ENCODE measurements around the gene ITGA7.

ITGA7 gene

DNA sequence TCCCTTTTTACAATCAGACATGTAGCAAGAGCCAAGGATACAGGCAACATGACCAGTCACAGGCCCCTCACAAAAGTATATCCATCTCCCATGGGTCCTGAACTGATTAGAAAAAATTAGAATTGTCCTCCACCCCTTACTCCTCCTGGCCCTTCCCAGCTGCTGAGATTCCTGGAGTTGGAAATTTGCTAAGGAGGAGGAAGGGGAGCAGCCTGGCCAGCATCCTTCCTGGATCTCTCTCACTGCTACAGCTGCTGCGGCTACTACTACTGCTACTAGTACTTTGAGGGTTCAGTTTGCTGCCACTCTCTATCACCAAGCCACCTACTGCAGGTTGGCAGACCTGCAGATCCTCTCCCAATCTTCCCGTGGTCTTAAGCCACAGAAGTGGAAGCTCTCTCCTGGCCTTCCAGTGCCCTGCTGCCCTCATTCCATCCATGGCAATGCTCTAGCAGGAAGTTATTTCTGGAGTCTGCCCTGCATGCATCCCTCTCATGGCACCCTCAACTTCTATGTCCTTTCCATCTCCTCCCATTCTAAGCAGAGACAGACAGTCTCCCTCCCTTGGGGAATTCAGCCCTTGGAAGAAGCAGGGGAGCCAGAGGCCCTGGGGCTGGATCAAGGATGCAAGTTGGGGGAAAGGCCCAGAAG lies 1.0 kb downstream of the ITGA7 start:
- DNase-seq (no peak), ATAC-seq (replicated peaks) (no peak)
- Mint-ChIP-seq H3K27ac (peak overlapping the region; percentile 6 to 68), H3K36me3 (ENCODE audit: insufficient read depth) (no peaks in the 10 kb centered on the region), H3K9me3 (no peaks in the 10 kb centered on the region), H3K4me3 (peak overlapping the region; percentile 79 to 85), H3K4me1 (ENCODE audit: low read depth in 2 of 2) (peaks cover 15 to 19% of the 10 kb centered on the region in 2 donors), H3K27me3 (peaks cover 32 to 52% of the 10 kb centered on the region in 2 donors)

DNA sequence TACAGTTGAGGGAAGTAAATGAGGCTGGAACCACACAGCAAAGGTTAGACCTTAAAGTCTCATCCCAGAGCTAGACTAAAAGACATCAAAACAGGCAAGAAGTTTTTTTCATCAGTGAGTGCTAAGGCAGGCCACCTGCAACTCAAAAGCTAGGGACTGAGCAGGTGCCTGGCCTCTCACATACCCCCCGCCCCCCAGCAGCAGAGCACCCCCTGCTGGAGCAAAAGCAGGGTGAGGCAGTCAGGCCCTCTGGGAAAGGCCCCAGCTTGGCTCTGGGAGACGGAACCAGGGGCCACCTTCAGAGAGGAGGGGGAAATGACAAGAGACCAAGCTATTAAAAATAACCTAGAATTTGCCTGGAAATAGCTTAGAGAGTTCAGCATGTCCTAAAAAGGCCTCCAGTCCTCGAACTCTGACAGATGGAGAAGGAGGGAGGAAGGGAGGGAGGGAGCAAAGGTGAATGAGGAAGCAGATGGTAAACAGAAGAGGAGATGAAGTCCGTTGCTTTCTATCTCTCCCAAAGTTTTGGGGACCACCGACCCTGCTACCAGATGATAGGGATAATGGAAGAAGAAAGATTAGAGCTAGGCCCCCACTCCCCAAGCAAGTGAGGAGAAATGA lies 1.8 kb downstream of the ITGA7 start:
- peaks cover 32 to 50% of the 10 kb centered on the region in 2 donors for H3K27me3 Mint-ChIP-seq
- ATAC-seq (replicated peaks) = peak; percentile 41
- H3K27ac Mint-ChIP-seq = no peak overlapping the region
- no peak for DNase-seq
- no peaks in the 10 kb centered on the region for H3K36me3 Mint-ChIP-seq (ENCODE audit: insufficient read depth)
- H3K4me3 Mint-ChIP-seq = no peak overlapping the region
- H3K9me3 Mint-ChIP-seq = no peaks in the 10 kb centered on the region
- peaks cover 15 to 19% of the 10 kb centered on the region in 2 donors for H3K4me1 Mint-ChIP-seq (ENCODE audit: low read depth in 2 of 2)

DNA sequence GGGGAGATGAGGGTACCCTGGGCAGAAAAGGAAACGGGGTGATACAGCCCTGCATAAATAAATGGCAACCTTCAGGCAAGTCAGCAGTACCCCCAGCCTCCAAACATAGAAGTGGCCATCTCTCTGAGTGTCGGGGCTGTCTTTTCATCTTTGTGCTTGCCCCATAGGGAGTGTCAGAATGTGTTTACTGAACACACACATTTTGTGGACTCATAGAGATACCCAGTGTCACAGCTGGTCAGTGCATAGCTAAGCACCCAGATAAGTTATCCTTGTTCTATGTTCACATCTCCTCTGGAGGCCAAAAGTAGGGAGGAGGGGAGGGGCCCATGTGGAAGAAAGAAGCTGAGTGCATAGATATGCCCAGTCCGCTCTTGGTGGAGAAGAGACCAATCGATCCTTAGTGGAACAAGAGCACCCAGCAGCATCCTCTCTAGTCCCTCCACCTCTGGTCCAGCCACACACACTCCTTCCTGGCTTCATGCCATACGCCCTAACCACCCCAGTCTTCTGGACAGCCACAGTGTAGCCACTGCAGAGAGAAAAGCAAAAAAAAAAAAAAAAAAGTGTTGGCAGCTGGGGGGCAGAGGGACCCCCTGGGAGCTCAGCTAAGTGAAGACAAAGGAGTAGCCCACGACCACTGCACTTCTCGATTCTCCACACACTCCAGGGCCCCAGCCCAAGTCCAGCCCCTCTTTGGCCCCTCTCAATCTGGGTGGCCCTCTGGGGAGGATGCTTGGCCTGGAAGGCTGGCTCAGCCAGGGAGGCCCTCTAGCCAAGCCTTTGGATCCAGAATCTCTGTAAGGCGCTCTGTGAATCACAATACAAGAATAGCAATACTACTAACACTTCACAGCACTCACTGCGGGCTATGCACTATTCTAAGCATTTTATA lies 2.6 kb downstream of the ITGA7 start:
- DNase-seq = no peak
- ATAC-seq (replicated peaks) = no peak
- no peaks in the 10 kb centered on the region for H3K9me3 Mint-ChIP-seq
- peaks cover 15 to 19% of the 10 kb centered on the region in 2 donors for H3K4me1 Mint-ChIP-seq (ENCODE audit: low read depth in 2 of 2)
- H3K27me3 Mint-ChIP-seq = peaks cover 32 to 49% of the 10 kb centered on the region in 2 donors
- no peak overlapping the region for H3K4me3 Mint-ChIP-seq
- no peak overlapping the region for H3K27ac Mint-ChIP-seq
- H3K36me3 Mint-ChIP-seq (ENCODE audit: insufficient read depth) = no peaks in the 10 kb centered on the region

DNA sequence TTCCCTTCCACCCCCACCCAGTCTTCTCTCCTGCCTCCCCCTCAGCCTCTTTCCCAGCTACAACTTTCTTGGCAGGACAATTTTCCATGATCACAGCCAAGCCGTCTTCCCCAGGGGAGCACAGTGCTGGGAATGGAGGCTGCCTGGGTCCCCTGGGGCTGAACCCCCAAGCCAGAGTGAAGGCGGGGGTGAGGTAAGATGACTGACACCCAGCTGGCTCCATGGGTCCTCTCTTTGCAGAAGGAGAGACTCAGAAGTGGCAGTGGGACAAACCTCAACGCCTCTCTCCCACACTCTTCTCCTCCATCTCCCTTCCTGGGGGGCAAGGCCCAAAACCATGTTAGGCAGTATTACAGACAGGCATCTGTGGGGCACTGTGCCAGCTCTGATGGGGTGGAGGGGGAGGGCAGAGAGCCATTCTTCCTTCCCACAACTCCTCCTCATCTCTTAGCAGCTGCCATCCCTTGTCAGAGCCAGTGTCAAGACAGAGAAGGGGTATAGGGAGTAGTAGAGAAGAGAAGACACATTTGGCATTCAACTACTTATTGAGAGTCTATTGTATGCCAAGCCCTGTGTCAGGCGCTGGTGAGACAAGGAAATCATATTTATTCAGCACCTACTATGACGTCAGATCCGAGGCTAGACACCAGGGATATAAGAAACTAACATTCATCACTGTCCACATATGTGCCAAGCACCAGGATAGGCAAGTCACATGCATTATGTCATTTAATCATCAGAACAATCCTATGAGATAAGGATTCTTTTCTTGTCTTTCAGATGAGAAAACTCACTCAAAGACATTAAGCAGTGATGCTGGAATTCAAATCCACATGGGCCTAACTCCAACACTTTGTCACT lies 3.6 kb downstream of the ITGA7 start:
- no peak for ATAC-seq (replicated peaks)
- H3K4me3 Mint-ChIP-seq = no peak overlapping the region
- H3K9me3 Mint-ChIP-seq = no peaks in the 10 kb centered on the region
- DNase-seq = no peak
- H3K4me1 Mint-ChIP-seq (ENCODE audit: low read depth in 2 of 2) = peaks cover 15 to 18% of the 10 kb centered on the region in 2 donors
- peaks cover 29 to 46% of the 10 kb centered on the region in 2 donors for H3K27me3 Mint-ChIP-seq
- no peaks in the 10 kb centered on the region for H3K36me3 Mint-ChIP-seq (ENCODE audit: insufficient read depth)
- H3K27ac Mint-ChIP-seq = no peak overlapping the region

DNA sequence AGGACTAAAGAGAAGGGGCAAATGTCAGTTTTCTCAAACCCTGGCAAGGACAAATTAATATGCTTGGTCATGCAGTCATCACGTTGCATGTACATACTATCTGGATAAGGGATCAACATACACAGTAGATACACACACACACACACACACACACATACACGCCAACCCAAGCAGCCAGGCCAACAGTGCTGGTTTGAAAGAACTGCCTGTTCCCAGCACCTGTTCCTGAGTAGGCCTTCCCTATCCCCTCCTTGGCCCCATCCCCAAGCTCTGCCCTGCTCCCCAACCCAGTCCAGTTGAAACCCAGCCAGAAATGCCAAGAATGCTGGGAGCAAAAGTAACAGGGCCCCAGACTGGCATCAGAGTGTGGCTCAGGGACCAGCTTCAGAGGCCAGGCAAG lies 4.4 kb downstream of the ITGA7 start:
- Mint-ChIP-seq H3K27ac (no peak overlapping the region), H3K4me3 (no peak overlapping the region), H3K9me3 (no peaks in the 10 kb centered on the region), H3K36me3 (ENCODE audit: insufficient read depth) (no peaks in the 10 kb centered on the region), H3K4me1 (ENCODE audit: low read depth in 2 of 2) (peaks cover 10 to 11% of the 10 kb centered on the region in 2 donors), H3K27me3 (peaks cover 20 to 42% of the 10 kb centered on the region in 2 donors)
- ATAC-seq (replicated peaks) = no peak
- no peak for DNase-seq

DNA sequence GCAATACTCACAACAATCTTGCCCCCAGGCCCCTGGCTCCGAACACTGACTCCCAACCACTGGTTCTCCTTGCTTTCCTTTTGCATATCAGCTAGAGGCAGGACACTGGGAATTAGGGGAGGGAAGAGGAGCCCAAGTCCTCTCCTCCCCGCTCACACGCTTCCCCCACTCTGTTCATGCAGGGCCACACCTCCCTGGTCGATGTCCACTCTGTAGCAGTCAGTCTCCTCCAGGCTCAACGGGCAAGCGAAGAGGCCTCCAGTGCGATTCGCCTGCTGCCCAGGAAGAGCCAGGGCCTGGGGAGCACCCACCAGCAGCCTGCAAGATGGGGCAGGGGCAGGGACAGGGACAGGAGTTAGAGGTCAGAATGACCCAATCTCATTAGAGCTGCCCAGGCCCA lies 4.8 kb downstream of the ITGA7 start:
- no peaks in the 10 kb centered on the region for H3K36me3 Mint-ChIP-seq (ENCODE audit: insufficient read depth)
- ATAC-seq (replicated peaks) = no peak
- H3K4me3 Mint-ChIP-seq = no peak overlapping the region
- H3K27ac Mint-ChIP-seq = no peak overlapping the region
- peaks cover 6 to 7% of the 10 kb centered on the region in 2 donors for H3K4me1 Mint-ChIP-seq (ENCODE audit: low read depth in 2 of 2)
- DNase-seq = no peak
- H3K27me3 Mint-ChIP-seq = peaks cover 17 to 42% of the 10 kb centered on the region in 2 donors
- H3K9me3 Mint-ChIP-seq = no peaks in the 10 kb centered on the region

DNA sequence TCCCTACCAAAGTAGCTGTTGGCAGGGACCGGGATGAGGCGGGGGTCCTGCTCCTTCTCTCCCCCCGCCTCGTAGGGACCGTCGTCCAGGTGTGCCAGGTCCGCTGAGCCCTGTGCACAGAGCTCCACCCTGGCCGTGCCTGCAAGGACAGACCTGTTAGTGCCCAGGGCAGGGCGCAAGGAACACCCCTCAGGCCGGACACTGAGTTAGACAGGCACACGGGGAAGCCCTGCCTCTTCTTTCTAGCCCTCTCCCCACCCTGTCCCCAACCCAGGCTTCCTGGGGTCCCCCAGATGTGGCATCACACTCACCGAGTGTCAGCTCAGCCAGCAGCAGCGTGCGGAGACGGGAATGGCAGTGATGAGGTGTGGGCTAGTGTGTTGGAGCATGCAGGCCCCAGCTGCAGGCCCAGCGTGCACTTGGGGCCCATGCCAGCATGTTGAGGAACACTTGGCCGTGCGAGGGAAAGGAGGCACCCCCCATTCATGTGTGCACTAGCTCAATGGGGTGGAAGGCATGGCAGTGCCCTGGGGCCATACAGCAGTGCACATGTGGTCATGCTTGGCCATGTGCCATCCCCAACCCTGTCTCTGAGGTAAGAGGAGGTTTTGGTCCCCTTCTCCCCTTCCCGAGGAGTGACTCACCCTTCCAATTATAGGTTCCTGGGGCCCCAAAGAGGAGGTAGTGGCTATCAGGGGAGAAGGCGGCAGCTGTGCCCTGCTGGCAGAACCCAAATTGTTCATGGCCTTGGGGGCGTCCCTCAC lies 7.3 kb downstream of the ITGA7 start:
- H3K9me3 Mint-ChIP-seq = no peaks in the 10 kb centered on the region
- H3K27ac Mint-ChIP-seq = no peak overlapping the region
- H3K27me3 Mint-ChIP-seq = peaks cover 6 to 53% of the 10 kb centered on the region in 2 donors
- H3K4me3 Mint-ChIP-seq = no peak overlapping the region
- DNase-seq (no peak), ATAC-seq (replicated peaks) (no peak)
- H3K36me3 Mint-ChIP-seq (ENCODE audit: insufficient read depth) = no peaks in the 10 kb centered on the region
- peaks cover 0 to 1% of the 10 kb centered on the region in 2 donors for H3K4me1 Mint-ChIP-seq (ENCODE audit: low read depth in 2 of 2)

DNA sequence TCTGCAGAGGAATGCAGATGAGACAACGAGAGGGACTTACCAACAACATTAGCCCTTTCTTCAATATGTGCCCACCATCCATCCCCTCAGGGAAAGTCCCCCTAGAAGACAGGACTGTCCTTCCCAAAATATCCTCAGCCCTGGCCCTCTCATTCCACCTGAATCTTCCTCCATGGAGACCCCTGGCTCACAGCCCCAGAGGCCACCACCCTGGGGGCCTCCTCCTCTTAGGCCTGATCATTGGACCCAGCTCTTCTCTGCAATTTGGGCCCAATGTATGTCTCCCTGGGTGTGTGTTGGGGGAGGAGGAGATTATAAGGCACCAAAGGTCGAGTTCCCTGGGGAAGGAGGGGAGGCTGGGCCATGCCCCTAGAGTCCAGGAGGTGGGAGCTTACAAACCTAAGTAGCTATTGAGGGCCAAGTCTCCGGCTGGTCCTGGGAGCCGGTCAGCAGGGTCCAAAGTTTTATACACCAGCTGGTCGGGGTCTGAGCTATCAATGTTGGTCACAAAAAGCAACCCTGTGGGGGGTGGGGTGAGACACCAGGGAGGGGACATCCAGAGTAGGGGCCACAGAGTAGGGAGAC lies 8.1 kb downstream of the ITGA7 start:
- Mint-ChIP-seq H3K27me3 (peaks cover 6 to 61% of the 10 kb centered on the region in 2 donors), H3K9me3 (no peaks in the 10 kb centered on the region), H3K27ac (no peak overlapping the region), H3K4me3 (no peak overlapping the region), H3K4me1 (ENCODE audit: low read depth in 2 of 2) (peaks cover 0 to 1% of the 10 kb centered on the region in 2 donors), H3K36me3 (ENCODE audit: insufficient read depth) (no peaks in the 10 kb centered on the region)
- ATAC-seq (replicated peaks) (no peak), DNase-seq (no peak)

DNA sequence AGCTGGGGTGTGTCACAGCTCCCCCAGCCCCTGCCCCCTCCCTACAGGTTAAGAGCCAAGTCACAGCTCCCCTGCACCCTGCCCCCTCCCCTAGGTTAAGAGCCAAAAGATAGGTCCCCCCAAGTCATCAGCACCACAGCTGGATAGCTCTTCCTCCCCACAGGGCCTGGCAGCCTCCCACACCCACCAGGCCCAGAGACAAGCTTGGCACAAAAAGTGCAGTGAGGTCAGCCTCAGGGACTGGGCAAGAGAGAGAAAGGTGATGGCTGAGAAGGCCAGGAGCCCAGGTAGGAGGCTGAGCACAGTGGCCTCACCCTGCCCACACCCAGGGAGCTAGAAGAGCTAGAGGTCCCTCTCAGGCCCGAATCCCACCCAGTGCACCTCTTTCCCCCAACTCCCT lies 8.7 kb downstream of the ITGA7 start:
- peaks cover 6 to 61% of the 10 kb centered on the region in 2 donors for H3K27me3 Mint-ChIP-seq
- H3K4me1 Mint-ChIP-seq (ENCODE audit: low read depth in 2 of 2) = peaks cover 0 to 1% of the 10 kb centered on the region in 2 donors
- ATAC-seq (replicated peaks) (no peak), DNase-seq (no peak)
- H3K27ac Mint-ChIP-seq = no peak overlapping the region
- no peak overlapping the region for H3K4me3 Mint-ChIP-seq
- H3K9me3 Mint-ChIP-seq = no peaks in the 10 kb centered on the region
- H3K36me3 Mint-ChIP-seq (ENCODE audit: insufficient read depth) = no peaks in the 10 kb centered on the region

DNA sequence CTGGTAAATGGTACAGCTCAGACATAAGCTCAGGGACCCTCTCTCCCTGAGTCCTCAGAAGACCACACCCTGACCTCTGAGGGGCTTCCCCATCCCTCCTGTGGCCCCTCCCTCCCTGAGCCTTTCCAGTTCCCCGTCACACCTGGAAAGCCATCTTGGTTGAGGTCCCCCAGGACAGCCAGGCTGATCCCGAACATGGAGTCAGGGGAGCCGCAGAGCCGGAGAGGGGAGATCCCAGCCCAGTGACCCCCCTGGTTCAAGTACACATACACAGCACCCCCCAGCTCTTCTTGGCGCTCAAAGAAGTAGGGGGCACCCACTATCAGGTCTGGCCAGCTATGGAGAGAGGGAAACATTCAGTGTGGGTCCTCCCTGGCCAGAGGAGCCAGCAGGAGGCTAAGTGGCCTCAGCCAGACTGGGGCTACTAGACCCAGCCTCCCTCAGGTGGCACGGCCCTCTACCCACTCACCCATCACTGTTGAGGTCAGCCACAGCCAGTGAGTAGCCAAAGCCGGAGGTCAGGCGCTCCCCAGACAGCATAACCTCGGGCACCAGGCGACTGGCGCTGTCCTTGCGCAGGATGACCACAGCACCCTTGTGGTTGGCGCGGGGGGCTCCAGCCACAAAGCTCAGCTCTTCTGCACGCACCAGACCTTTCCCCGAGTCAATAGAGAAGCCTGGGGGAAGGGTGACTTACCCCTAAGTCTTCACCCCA lies 9.3 kb downstream of the ITGA7 start:
- Mint-ChIP-seq H3K4me1 (ENCODE audit: low read depth in 2 of 2) (peaks cover 0 to 1% of the 10 kb centered on the region in 2 donors), H3K4me3 (no peak overlapping the region), H3K27ac (no peak overlapping the region), H3K9me3 (no peaks in the 10 kb centered on the region), H3K36me3 (ENCODE audit: insufficient read depth) (no peaks in the 10 kb centered on the region), H3K27me3 (peaks cover 6 to 55% of the 10 kb centered on the region in 2 donors)
- DNase-seq (no peak), ATAC-seq (replicated peaks) (no peak)

DNA sequence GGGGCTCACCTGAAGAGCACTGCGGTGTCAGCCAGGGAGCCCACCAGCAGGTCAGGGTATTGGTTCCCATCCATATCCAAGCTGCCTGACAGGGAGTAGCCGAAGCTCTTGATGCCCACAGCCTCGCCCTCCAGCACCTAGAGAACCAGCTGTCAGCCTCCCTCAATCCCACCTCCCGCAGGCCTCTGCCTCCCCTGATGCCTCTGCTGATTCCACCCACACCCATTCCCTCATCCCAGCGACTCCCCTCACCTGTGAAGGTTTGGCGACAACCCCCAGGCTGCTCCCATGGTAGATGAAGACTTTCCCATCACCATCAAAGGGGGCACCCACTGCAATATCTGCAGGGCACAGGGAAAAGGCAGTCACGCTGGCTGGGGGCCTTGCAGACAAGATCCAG lies 10.0 kb downstream of the ITGA7 start:
- Mint-ChIP-seq H3K36me3 (ENCODE audit: insufficient read depth) (no peaks in the 10 kb centered on the region), H3K27me3 (peaks cover 6 to 48% of the 10 kb centered on the region in 2 donors), H3K4me3 (no peak overlapping the region), H3K9me3 (no peaks in the 10 kb centered on the region), H3K27ac (peak overlapping the region in 1 of 2 donors; percentile 24), H3K4me1 (ENCODE audit: low read depth in 2 of 2) (peaks cover 0 to 1% of the 10 kb centered on the region in 2 donors)
- DNase-seq = no peak
- ATAC-seq (replicated peaks) = no peak
